Stomach smooth muscle (tissue), 2 donors: ENCODE results near the gene LARGE2.
A peak's percentile ranks its signal among the peaks of the same experiment; 100 is the strongest.

Experiments
- H3K27ac ChIP-seq: one replicate; pipeline ENCODE4 v1.7.0; 2013; ENCODE audit warnings: mild to moderate bottlenecking, low read length, inconsistent platforms
- H3K27me3 ChIP-seq, 2 donors: one replicate each; pipeline ENCODE4 v1.7.0; 2013; ENCODE audit warnings: low read length in 2 of 2; ENCODE audit not compliant: insufficient read depth in 2 of 2, control insufficient read depth in 1 of 2
- H3K36me3 ChIP-seq, 2 donors: one replicate each; pipeline ENCODE4 v1.7.0; 2013; ENCODE audit warnings: low read length in 2 of 2; ENCODE audit not compliant: control insufficient read depth in 2 of 2, insufficient read depth in 2 of 2
- H3K4me1 ChIP-seq: one replicate; pipeline ENCODE4 v1.7.0; 2013; ENCODE audit warnings: low read length; ENCODE audit not compliant: control insufficient read depth, insufficient read depth
- H3K4me3 ChIP-seq, 2 donors: one replicate each; pipeline ENCODE4 v1.7.0; 2013; ENCODE audit warnings: low read length in 2 of 2
- H3K9ac ChIP-seq, 2 donors: one replicate each; pipeline ENCODE4 v1.7.0; 2013; ENCODE audit warnings: low read length in 2 of 2, mild to moderate bottlenecking in 1 of 2
- H3K9me3 ChIP-seq, 2 donors: one replicate each; pipeline ENCODE4 v1.7.0; 2013; ENCODE audit warnings: low read length in 2 of 2; ENCODE audit not compliant: control insufficient read depth in 2 of 2
- donor health status: healthy.
- donor health status: Pancreatic carcinoma.

Gene LARGE2

GRCh38 chr11:45885921-45886721, 36.3 kb upstream of the LARGE2 start:
- Histone ChIP-seq H3K4me1 (peaks cover 27% of the 10 kb centered on the region), H3K4me3 (peak overlapping the region in 1 of 2 donors; percentile 59), H3K27ac (no peak overlapping the region), H3K9me3 (no peaks in the 10 kb centered on the region), H3K36me3 (peaks cover 6 to 15% of the 10 kb centered on the region in 2 donors), H3K9ac (no peak overlapping the region), H3K27me3 (no peaks in the 10 kb centered on the region)

DNA sequence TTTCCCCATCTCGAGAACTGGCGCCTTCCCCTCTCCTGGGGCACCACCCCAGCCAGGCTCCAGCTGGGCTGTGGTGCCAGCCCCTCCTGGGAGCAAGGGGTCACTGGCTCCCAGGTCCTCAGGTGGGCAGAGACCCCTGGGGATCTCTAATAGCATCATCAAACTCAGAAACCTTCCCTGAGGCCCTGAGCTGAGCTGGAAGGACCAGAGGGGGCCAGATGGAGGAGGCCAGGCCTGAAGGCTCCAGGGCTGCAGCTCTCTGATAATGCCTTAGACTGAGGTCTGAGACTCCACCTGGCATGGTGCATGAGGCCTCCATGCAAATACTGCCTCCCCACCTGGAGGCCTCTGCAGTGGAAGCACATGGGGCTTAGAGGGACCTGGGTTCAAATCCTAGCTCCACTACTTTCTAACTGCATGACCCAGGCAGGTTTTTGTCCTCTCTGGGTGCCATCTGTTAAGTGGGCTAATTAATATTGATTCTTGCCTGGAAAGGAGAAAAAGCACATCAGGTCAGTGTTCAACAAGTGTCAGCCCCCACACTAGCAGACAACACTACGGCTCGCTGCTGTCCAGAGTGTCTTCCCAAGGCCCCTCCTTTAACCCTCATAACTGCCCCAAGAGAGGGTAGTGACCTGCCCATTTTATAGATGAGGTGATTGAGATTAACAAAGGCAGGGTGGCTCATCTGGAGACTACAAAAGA, 35.5 kb upstream of the LARGE2 start:
- H3K9me3 ChIP-seq, result no peaks in the 10 kb centered on the region
- H3K27me3 ChIP-seq, result no peaks in the 10 kb centered on the region
- peaks cover 20% of the 10 kb centered on the region for H3K4me1 ChIP-seq
- H3K36me3 ChIP-seq, result peaks cover 6 to 8% of the 10 kb centered on the region in 2 donors
- no peak overlapping the region for H3K9ac ChIP-seq
- H3K27ac ChIP-seq, result no peak overlapping the region
- H3K4me3 ChIP-seq, result no peak overlapping the region

DNA sequence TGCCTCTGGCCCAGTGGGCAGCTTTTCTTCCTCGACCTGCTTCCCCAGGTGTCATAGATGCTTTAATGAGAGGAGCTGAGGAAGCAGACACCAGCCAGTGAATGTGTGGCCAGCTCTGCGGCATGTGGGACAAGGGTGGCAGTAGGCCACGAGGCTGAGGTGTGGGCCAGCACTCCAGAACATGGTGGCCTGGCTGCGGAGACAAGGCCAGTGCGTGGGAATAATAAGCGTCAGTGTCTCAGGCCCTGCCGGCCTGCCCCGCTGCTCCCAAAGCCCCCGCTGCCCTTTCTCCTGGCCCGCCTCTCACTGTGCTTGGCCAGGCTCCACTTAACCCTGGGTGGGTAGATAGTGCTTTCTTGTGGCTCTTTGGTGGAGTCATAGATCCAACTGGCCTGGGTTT, 34.9 kb upstream of the LARGE2 start:
- Histone ChIP-seq H3K36me3 (peaks cover 0 to 4% of the 10 kb centered on the region in 2 donors), H3K4me3 (no peak overlapping the region), H3K9me3 (no peaks in the 10 kb centered on the region), H3K4me1 (peaks cover 14% of the 10 kb centered on the region), H3K27me3 (no peaks in the 10 kb centered on the region), H3K27ac (no peak overlapping the region), H3K9ac (no peak overlapping the region)

GRCh38 chr11:45889555-45889954, 32.9 kb upstream of the LARGE2 start:
- Histone ChIP-seq H3K27ac (no peak overlapping the region), H3K9ac (no peak overlapping the region), H3K27me3 (no peaks in the 10 kb centered on the region), H3K36me3 (no peaks in the 10 kb centered on the region), H3K4me1 (peaks cover 12% of the 10 kb centered on the region), H3K9me3 (no peaks in the 10 kb centered on the region), H3K4me3 (no peak overlapping the region)

GRCh38 chr11:45889966-45890365, 32.5 kb upstream of the LARGE2 start:
- Histone ChIP-seq H3K9ac (no peak overlapping the region), H3K4me3 (no peak overlapping the region), H3K27ac (no peak overlapping the region), H3K27me3 (no peaks in the 10 kb centered on the region), H3K9me3 (no peaks in the 10 kb centered on the region), H3K36me3 (no peaks in the 10 kb centered on the region), H3K4me1 (peaks cover 11% of the 10 kb centered on the region)

GRCh38 chr11:45890886-45891550, 31.4 kb upstream of the LARGE2 start:
- no peak overlapping the region for H3K9ac ChIP-seq
- H3K9me3 ChIP-seq, result no peaks in the 10 kb centered on the region
- peaks cover 3% of the 10 kb centered on the region for H3K4me1 ChIP-seq
- H3K27me3 ChIP-seq, result no peaks in the 10 kb centered on the region
- no peak overlapping the region for H3K27ac ChIP-seq
- no peak overlapping the region for H3K4me3 ChIP-seq
- H3K36me3 ChIP-seq, result no peaks in the 10 kb centered on the region

DNA sequence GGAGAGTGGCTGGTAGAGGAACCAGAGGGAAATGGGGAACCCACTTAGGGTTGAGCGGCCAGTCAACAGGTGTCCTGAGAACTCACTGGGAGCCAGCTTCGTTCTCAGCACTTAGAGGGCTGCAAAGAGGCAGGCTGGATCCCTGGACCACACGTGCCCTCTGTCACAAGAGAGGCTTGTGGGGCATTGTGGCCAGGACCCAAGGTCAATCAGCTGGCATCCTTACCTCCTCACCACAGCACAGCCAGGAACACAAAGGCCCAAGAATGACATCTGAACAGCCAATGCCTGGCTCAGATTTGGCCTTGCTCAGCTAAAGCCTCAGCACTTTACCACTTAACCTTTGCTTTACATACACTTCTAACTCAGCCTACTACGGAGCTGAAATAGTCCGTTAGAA, 29.6 kb upstream of the LARGE2 start:
- no peaks in the 10 kb centered on the region for H3K4me1 ChIP-seq
- no peaks in the 10 kb centered on the region for H3K27me3 ChIP-seq
- no peaks in the 10 kb centered on the region for H3K36me3 ChIP-seq
- no peaks in the 10 kb centered on the region for H3K9me3 ChIP-seq
- no peak overlapping the region for H3K9ac ChIP-seq
- H3K4me3 ChIP-seq, result no peak overlapping the region
- H3K27ac ChIP-seq, result no peak overlapping the region

DNA sequence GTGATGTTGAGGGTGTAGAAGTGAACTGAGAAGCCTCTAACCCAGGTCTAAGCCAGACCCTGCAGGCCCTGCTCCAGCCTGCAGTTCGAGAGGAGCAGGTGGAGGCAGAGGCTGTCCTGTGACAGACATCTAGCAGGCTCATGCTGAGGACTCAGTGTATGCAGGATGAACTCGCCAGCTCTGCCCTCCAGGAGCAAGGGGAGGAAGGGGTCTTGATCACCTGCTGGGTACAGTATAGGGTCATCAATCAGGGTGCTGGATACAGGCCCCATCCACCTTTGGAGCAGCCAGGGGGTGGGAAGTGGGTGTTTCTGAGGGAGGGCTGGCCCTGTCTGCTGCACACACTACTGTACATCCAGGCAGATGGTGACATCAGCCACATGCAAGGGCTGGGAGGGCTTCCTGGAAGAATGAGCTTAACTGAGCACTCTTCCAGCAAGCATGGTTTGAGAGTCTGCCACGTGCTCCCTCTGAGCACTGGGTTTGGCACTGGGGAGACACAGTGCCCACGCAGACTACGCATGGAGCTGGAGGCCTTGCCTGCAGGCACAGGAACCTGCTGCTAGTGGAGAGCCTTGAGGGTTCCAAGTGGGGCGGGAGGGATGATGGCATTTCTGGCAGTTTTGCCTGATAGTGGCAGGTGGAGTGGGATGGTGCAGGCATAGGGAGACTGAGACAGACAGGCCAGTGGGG, 27.8 kb upstream of the LARGE2 start:
- Histone ChIP-seq H3K27me3 (no peaks in the 10 kb centered on the region), H3K36me3 (no peaks in the 10 kb centered on the region), H3K4me1 (peaks cover 10% of the 10 kb centered on the region)

GRCh38 chr11:45895553-45896259, 26.8 kb upstream of the LARGE2 start:
- Histone ChIP-seq H3K4me3 (no peak overlapping the region), H3K27ac (no peak overlapping the region), H3K4me1 (peaks cover 15% of the 10 kb centered on the region), H3K36me3 (no peaks in the 10 kb centered on the region), H3K9ac (no peak overlapping the region), H3K27me3 (no peaks in the 10 kb centered on the region), H3K9me3 (no peaks in the 10 kb centered on the region)

More for the DNA sequence above, 27.8 kb upstream of the LARGE2 start:
- Histone ChIP-seq H3K9ac (no peak overlapping the region), H3K4me3 (no peak overlapping the region), H3K9me3 (no peaks in the 10 kb centered on the region), H3K27ac (no peak overlapping the region)

GRCh38 chr11:45896422-45896984, 26.0 kb upstream of the LARGE2 start:
- Histone ChIP-seq H3K9ac (no peak overlapping the region), H3K4me1 (peaks cover 21% of the 10 kb centered on the region), H3K9me3 (no peaks in the 10 kb centered on the region), H3K4me3 (no peak overlapping the region), H3K27me3 (no peaks in the 10 kb centered on the region), H3K36me3 (no peaks in the 10 kb centered on the region), H3K27ac (no peak overlapping the region)
